A673 (cell line): ENCODE measurements around the gene SHROOM4.

ENCODE experiments used
- CTCF ChIP-seq: fragments of 300-800, 200-600 bp; sonication (generic); conservative IDR thresholded peaks from 2 replicates; pipeline ENCODE4 v1.5.1; 2017; ENCODE audit warnings: low read depth, mild to moderate bottlenecking, antibody characterized with exemption, low read length, moderate library complexity, mixed read lengths
- EZH2 ChIP-seq: fragments of 200-600 bp; sonication (generic); IDR thresholded peaks from 2 replicates; pipeline ENCODE4 v1.6.1; 2017; ENCODE audit warnings: borderline replicate concordance, low read depth, mild to moderate bottlenecking, mixed read lengths, antibody characterized with exemption, low read length; ENCODE audit not compliant: poor library complexity, severe bottlenecking

- no peak for TF ChIP-seq CTCF
- TF ChIP-seq EZH2 = no peak
These were observed 33.9 kb downstream of the SHROOM4 start for GRCh38 chrX:50780144-50780543.
